ENCODE results near the gene GPBP1. TPM values are rescaled to one million over a fixed set of nuclear protein-coding genes. Genes with fewer than 3 reads are reported as not detected.

GPBP1 gene
- total RNA-seq, 1 donor from 2014 or later: 21.2 TPM

GRCh38 chr5:57298295-57298984 is 124.6 kb downstream of the GPBP1 start:
- Histone ChIP-seq H3K4me1 (peaks cover 4% of the 10 kb centered on the region in 2 donors), H3K27me3 (no peaks in the 10 kb centered on the region), H3K36me3 (no peaks in the 10 kb centered on the region), H3K27ac (no peak overlapping the region), H3K4me3 (peak overlapping the region; percentile 28 to 48), H3K9me3 (no peaks in the 10 kb centered on the region)
- peak in 1 of 2 donors; percentile 91 for DNase-seq (ENCODE audit: low spot score in 2 of 2)
- peak; percentile 57 to 82 (median 79) for TF ChIP-seq CTCF (IDR thresholded peaks at IDR 0.05)
- intact Hi-C loops (cut with DNase I): loop anchor here (2.0 to 10.0 kb wide), 5 partner anchors 204 to 926 kb away; no protein-coding TSS in a partner anchor

- TF ChIP-seq CTCF (IDR thresholded peaks at IDR 0.05): peak; percentile 57 to 76 (median 71)
- intact Hi-C loops (cut with DNase I): loop anchor here (1.0 to 10.0 kb wide), 6 partner anchors 203 to 1161 kb away; partner anchors contain the start of gene PLK2
- no peaks in the 10 kb centered on the region for H3K9me3 ChIP-seq
- peak in 1 of 2 donors; percentile 63 for DNase-seq (ENCODE audit: low spot score in 2 of 2)
- H3K4me1 ChIP-seq: peaks cover 4% of the 10 kb centered on the region in 2 donors
- H3K27me3 ChIP-seq: no peaks in the 10 kb centered on the region
- H3K36me3 ChIP-seq: no peaks in the 10 kb centered on the region
- peak overlapping the region in 1 of 2 donors; percentile 48 for H3K4me3 ChIP-seq
- no peak overlapping the region for H3K27ac ChIP-seq
Observed at GRCh38 chr5:57298985-57299491, 125.2 kb downstream of the GPBP1 start.

- intact Hi-C loops (cut with DNase I): loop anchor here (1.0 to 10.0 kb wide), 6 partner anchors 202 to 1160 kb away; partner anchors contain the start of gene PLK2
- Histone ChIP-seq H3K27ac (no peak overlapping the region), H3K4me3 (no peak overlapping the region), H3K9me3 (no peaks in the 10 kb centered on the region), H3K27me3 (no peaks in the 10 kb centered on the region), H3K4me1 (peaks cover 4% of the 10 kb centered on the region in 2 donors), H3K36me3 (no peaks in the 10 kb centered on the region)
- no peak for DNase-seq (ENCODE audit: low spot score in 2 of 2)
- TF ChIP-seq CTCF (IDR thresholded peaks at IDR 0.05): no peak
Observed at GRCh38 chr5:57299986-57300385, 126.1 kb downstream of the GPBP1 start.

- no peak for DNase-seq (ENCODE audit: low spot score in 2 of 2)
- Histone ChIP-seq H3K4me1 (peaks cover 4% of the 10 kb centered on the region in 2 donors), H3K4me3 (no peak overlapping the region), H3K27ac (no peak overlapping the region), H3K9me3 (no peaks in the 10 kb centered on the region), H3K27me3 (no peaks in the 10 kb centered on the region), H3K36me3 (no peaks in the 10 kb centered on the region)
- intact Hi-C loops (cut with DNase I): no loop called here
- TF ChIP-seq CTCF (IDR thresholded peaks at IDR 0.05): no peak
Observed at GRCh38 chr5:57302164-57302563, 128.3 kb downstream of the GPBP1 start.

- Histone ChIP-seq H3K4me3 (no peak overlapping the region), H3K36me3 (no peaks in the 10 kb centered on the region), H3K4me1 (peaks cover 4% of the 10 kb centered on the region in 2 donors), H3K9me3 (no peaks in the 10 kb centered on the region), H3K27ac (no peak overlapping the region), H3K27me3 (no peaks in the 10 kb centered on the region)
- no peak for DNase-seq (ENCODE audit: low spot score in 2 of 2)
- TF ChIP-seq CTCF (IDR thresholded peaks at IDR 0.05): no peak
- intact Hi-C loops (cut with DNase I): no loop called here
Observed at GRCh38 chr5:57302643-57303042, 128.8 kb downstream of the GPBP1 start.
